Measurements from ENCODE around the gene VAV3. TPM values are rescaled to one million over a fixed set of nuclear protein-coding genes. Genes with fewer than 3 reads are reported as not detected.

VAV3 gene
- total and polyA plus RNA-seq, 10 of the 15 experiments (the other 5 are each of a cell fraction or from before 2014, with no cell fraction given): 0.84 to 5.5 (median 3.4) TPM

- TF ChIP-seq, protein P1, sequence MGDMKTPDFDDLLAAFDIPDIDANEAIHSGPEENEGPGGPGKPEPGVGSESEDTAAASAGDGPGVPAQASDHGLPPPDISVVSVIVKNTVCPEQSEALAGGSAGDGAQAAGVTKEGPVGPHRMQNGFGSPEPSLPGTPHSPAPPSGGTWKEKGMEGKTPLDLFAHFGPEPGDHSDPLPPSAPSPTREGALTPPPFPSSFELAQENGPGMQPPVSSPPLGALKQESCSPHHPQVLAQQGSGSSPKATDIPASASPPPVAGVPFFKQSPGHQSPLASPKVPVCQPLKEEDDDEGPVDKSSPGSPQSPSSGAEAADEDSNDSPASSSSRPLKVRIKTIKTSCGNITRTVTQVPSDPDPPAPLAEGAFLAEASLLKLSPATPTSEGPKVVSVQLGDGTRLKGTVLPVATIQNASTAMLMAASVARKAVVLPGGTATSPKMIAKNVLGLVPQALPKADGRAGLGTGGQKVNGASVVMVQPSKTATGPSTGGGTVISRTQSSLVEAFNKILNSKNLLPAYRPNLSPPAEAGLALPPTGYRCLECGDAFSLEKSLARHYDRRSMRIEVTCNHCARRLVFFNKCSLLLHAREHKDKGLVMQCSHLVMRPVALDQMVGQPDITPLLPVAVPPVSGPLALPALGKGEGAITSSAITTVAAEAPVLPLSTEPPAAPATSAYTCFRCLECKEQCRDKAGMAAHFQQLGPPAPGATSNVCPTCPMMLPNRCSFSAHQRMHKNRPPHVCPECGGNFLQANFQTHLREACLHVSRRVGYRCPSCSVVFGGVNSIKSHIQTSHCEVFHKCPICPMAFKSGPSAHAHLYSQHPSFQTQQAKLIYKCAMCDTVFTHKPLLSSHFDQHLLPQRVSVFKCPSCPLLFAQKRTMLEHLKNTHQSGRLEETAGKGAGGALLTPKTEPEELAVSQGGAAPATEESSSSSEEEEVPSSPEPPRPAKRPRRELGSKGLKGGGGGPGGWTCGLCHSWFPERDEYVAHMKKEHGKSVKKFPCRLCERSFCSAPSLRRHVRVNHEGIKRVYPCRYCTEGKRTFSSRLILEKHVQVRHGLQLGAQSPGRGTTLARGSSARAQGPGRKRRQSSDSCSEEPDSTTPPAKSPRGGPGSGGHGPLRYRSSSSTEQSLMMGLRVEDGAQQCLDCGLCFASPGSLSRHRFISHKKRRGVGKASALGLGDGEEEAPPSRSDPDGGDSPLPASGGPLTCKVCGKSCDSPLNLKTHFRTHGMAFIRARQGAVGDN (IDR thresholded peaks at IDR 0.05): no peak
- TF ChIP-seq TCF7 (IDR thresholded peaks at IDR 0.05; ENCODE audit: borderline replicate concordance) (no peak), HSF1 (IDR thresholded peaks at IDR 0.05; ENCODE audit: low read depth, low read length) (no peak), CBX3 (IDR thresholded peaks at IDR 0.05; ENCODE audit: borderline replicate concordance, low read depth) (no peak)
These were observed 416.7 kb downstream of the VAV3 start (continued) for GRCh38 chr1:107548276-107548675.

DNA sequence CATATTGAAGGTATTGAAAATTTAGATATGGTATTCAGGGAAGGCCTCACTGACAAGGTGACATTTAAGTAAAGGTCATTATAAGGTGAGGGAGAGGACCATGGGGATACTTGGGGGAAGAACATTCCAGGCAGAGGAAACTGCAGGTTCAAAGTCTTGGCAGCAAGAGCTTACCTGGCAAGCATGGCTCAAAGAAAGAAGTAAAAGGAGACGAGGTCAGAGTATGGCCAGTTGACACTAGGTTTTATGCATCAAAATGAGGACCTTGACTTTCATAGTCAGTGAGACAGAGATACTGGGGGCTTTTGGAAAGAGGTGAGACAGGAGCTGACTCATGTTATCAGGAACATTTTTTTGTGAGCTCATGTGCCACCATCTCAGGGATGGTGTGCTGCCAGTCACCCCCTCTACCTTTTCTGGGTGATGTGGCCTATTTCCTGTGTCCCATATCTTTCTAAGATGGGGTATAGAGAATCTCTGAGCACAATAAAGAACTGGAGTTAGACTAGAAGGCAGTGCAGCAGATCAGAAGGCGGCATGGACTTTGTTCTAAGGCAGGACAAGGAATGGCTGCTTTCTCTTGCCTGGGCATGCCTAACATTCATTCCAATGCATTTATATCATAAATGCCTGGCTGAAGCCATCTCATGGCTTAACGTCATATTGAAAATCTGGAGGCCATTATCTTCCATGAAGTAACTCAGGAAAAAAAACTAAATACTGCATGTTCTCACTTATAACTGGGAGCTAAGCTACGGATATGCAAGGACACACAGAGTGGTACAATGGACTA, 417.4 kb downstream of the VAV3 start:
- POLR2A ChIA-PET: no interaction called here
- DNase-seq (ENCODE audit: low read depth, low spot score): no peak
- BruUV-seq (replicated peaks): no TSS peak
- no peaks in the 10 kb centered on the region; a peak in 1 of 4 replicates for H3K27me3 ChIP-seq (replicated peaks in 1 of 2; ENCODE audit: control insufficient read depth in 2 of 2, insufficient read depth in 2 of 2, low read length in 1 of 2)
- H3K27ac ChIP-seq (ENCODE audit: control insufficient read depth, insufficient read depth): no peak overlapping the region
- no peaks in the 10 kb centered on the region for H3K4me1 ChIP-seq (ENCODE audit: control insufficient read depth, insufficient read depth, low read length)
- H3K4me3 ChIP-seq: no peak overlapping the region
- intact Hi-C loops (cut with micrococcal nuclease; ENCODE audit: unreplicated experiment): loop anchor here (10.0 kb wide), 1 partner anchor 577 kb away; no protein-coding TSS in a partner anchor
- H3K36me3 ChIP-seq (ENCODE audit: control insufficient read depth in 2 of 2, insufficient read depth in 2 of 2, low read length in 1 of 2): no peaks in the 10 kb centered on the region
- H3K9ac ChIP-seq (ENCODE audit: control insufficient read depth, insufficient read depth, low read length): no peak overlapping the region
- CTCF ChIA-PET: no interaction called here
- no peak overlapping the region for H3K4me2 ChIP-seq (ENCODE audit: control insufficient read depth, insufficient read depth)
- no peak for ATAC-seq
- RAD21 ChIA-PET (ENCODE audit: unreplicated experiment): no interaction called here
- H3K9me3 ChIP-seq (replicated peaks; ENCODE audit: control insufficient read depth, insufficient read depth, low read length): no peaks in the 10 kb centered on the region
- SMC1A ChIA-PET (ENCODE audit: uncharacterized antibody, unreplicated experiment): no interaction called here
- 16% methylated on average over 4 of the region's 4 CpGs for WGBS (ENCODE audit: insufficient coverage, insufficient replicate concordance, low lambda C conversion rate, missing lambda C conversion rate)
- H2AFZ ChIP-seq (ENCODE audit: control insufficient read depth, low read depth, low read length): no peak overlapping the region
- no peak for FAIRE-seq
- no peaks in the 10 kb centered on the region for H4K20me1 ChIP-seq (ENCODE audit: control insufficient read depth, insufficient read depth)
- in situ Hi-C loops (cut with MboI): loop anchor here (25.0 kb wide), 1 partner anchor 260 kb away; no protein-coding TSS in a partner anchor
- no peaks in the 10 kb centered on the region for H3K79me2 ChIP-seq (ENCODE audit: control insufficient read depth, insufficient read depth, low read length)
- TF ChIP-seq RELA (IDR thresholded peaks at IDR 0.05; ENCODE audit: borderline replicate concordance, partially characterized antibody) (no peak), BCL11A (IDR thresholded peaks at IDR 0.05; ENCODE audit: low read depth, low read length) (no peak), SMAD1 (IDR thresholded peaks at IDR 0.05; ENCODE audit: low read depth, partially characterized antibody) (no peak), WRNIP1 (IDR thresholded peaks at IDR 0.05; ENCODE audit: borderline replicate concordance, low read depth, low read length) (no peak), GATAD2B (conservative IDR thresholded peaks at IDR 0.05; ENCODE audit: low read depth) (no peak), CTCF (IDR thresholded peaks at IDR 0.05 in 2 of 3, conservative IDR thresholded peaks at IDR 0.05 in 1 of 3; ENCODE audit: control insufficient read depth in 2 of 3, extremely low read depth in 1 of 3, insufficient read depth in 1 of 3, low read depth in 3 of 3, low read length in 3 of 3) (no peak), ZSCAN29 (IDR thresholded peaks at IDR 0.05) (no peak)

Data from GM12878 (cell line).